ENCODE data around the gene RASGRP1.

DNA sequence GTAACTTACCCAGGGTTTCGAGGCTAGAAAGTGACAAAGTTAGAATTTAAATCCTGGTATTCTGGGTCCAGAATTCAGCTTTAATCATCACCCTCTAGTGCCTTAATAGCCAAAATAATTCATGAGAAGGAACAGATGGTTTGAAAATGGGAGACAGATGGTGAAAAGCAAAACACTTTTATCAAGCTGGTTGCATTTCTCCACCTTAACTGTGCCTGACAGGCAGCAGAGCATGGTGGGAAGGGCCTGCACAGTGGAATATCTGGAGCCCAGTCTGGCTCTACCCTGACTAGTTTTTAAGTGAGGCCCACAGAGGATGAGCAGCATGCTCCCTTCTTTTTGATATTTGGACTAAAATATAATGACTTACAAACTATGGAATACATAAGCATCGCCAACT, 35.6 kb upstream of the RASGRP1 start:
- TF ChIP-seq POLR2AphosphoS5 (IDR thresholded peaks at IDR 0.05; ENCODE audit: low read depth, low read length) = no peak
- TF ChIP-seq, protein P1, sequence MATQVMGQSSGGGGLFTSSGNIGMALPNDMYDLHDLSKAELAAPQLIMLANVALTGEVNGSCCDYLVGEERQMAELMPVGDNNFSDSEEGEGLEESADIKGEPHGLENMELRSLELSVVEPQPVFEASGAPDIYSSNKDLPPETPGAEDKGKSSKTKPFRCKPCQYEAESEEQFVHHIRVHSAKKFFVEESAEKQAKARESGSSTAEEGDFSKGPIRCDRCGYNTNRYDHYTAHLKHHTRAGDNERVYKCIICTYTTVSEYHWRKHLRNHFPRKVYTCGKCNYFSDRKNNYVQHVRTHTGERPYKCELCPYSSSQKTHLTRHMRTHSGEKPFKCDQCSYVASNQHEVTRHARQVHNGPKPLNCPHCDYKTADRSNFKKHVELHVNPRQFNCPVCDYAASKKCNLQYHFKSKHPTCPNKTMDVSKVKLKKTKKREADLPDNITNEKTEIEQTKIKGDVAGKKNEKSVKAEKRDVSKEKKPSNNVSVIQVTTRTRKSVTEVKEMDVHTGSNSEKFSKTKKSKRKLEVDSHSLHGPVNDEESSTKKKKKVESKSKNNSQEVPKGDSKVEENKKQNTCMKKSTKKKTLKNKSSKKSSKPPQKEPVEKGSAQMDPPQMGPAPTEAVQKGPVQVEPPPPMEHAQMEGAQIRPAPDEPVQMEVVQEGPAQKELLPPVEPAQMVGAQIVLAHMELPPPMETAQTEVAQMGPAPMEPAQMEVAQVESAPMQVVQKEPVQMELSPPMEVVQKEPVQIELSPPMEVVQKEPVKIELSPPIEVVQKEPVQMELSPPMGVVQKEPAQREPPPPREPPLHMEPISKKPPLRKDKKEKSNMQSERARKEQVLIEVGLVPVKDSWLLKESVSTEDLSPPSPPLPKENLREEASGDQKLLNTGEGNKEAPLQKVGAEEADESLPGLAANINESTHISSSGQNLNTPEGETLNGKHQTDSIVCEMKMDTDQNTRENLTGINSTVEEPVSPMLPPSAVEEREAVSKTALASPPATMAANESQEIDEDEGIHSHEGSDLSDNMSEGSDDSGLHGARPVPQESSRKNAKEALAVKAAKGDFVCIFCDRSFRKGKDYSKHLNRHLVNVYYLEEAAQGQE (IDR thresholded peaks at IDR 0.05; ENCODE audit: low read depth, low read length) = no peak
- TF ChIP-seq, protein P2, sequence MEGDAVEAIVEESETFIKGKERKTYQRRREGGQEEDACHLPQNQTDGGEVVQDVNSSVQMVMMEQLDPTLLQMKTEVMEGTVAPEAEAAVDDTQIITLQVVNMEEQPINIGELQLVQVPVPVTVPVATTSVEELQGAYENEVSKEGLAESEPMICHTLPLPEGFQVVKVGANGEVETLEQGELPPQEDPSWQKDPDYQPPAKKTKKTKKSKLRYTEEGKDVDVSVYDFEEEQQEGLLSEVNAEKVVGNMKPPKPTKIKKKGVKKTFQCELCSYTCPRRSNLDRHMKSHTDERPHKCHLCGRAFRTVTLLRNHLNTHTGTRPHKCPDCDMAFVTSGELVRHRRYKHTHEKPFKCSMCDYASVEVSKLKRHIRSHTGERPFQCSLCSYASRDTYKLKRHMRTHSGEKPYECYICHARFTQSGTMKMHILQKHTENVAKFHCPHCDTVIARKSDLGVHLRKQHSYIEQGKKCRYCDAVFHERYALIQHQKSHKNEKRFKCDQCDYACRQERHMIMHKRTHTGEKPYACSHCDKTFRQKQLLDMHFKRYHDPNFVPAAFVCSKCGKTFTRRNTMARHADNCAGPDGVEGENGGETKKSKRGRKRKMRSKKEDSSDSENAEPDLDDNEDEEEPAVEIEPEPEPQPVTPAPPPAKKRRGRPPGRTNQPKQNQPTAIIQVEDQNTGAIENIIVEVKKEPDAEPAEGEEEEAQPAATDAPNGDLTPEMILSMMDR (IDR thresholded peaks at IDR 0.05) = no peak
- TF ChIP-seq, protein P3, sequence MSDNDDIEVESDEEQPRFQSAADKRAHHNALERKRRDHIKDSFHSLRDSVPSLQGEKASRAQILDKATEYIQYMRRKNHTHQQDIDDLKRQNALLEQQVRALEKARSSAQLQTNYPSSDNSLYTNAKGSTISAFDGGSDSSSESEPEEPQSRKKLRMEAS (IDR thresholded peaks at IDR 0.05; ENCODE audit: low read depth) = no peak
- no peak for TF ChIP-seq EP300 (IDR thresholded peaks at IDR 0.05; ENCODE audit: borderline replicate concordance in 1 of 2, low read depth in 1 of 2, low read length in 1 of 2)
- no peak for TF ChIP-seq RXRA (IDR thresholded peaks at IDR 0.05; ENCODE audit: borderline replicate concordance, low read depth)
- no peak for TF ChIP-seq SMC3 (IDR thresholded peaks at IDR 0.05; ENCODE audit: low read depth, low read length)
- no peak for TF ChIP-seq RFX5 (IDR thresholded peaks at IDR 0.05; ENCODE audit: low read length)
- TF ChIP-seq TAF1 (IDR thresholded peaks at IDR 0.05; ENCODE audit: borderline replicate concordance, low read depth, low read length) = no peak

All from SK-N-SH (cell line).